HEK293T (cell line): ENCODE measurements around the gene ZP1.

Source experiments
- CTCF ChIA-PET: fragments of 350-600 bp; formaldehyde crosslinking; extraction: SDS; loops from one replicate; lab custom pipeline; 2021; ENCODE audit warnings: antibody characterized with exemption, inconsistent platforms; lab: Yijun Ruan, JAX
- POLR2A ChIA-PET: fragments of 350-600 bp; formaldehyde crosslinking; extraction: SDS; loops from one replicate; lab custom pipeline; 2020; ENCODE audit warnings: antibody characterized with exemption, inconsistent platforms; lab: Yijun Ruan, JAX
- DNase-seq: peaks from one replicate; pipeline ENCODE4 v3.0.0; 2012; ENCODE audit warnings: mixed read lengths; ENCODE audit errors: extremely low spot score
- ARNT ChIP-seq: fragments of 450-650 bp; IDR thresholded peaks from 2 replicates; pipeline ENCODE4 v1.6.1; 2017; ENCODE audit warnings: mild to moderate bottlenecking
- BHLHE40 ChIP-seq: fragments of 450-650 bp; IDR thresholded peaks from 2 replicates; pipeline ENCODE4 v1.6.1; 2016; ENCODE audit warnings: mild to moderate bottlenecking, moderate library complexity, borderline replicate concordance
- CTBP1 ChIP-seq: fragments of 450-650 bp; IDR thresholded peaks from 2 replicates; pipeline ENCODE4 v1.6.1; 2016; ENCODE audit warnings: borderline replicate concordance
- ELF4 ChIP-seq: fragments of 450-650 bp; IDR thresholded peaks from 2 replicates; pipeline ENCODE4 v1.6.1; 2017; ENCODE audit warnings: antibody characterized with exemption
- FOXA1 ChIP-seq: fragments of 450-650 bp; IDR thresholded peaks from 2 replicates; pipeline ENCODE4 v1.6.1; 2016; ENCODE audit warnings: mild to moderate bottlenecking
- FOXK2 ChIP-seq: fragments of 450-650 bp; IDR thresholded peaks from 2 replicates; pipeline ENCODE4 v1.6.1; 2016; ENCODE audit warnings: mild to moderate bottlenecking
- FOXM1 ChIP-seq: fragments of 450-650 bp; IDR thresholded peaks from 2 replicates; pipeline ENCODE4 v1.6.1; 2017; ENCODE audit warnings: mild to moderate bottlenecking, borderline replicate concordance
- HDGF ChIP-seq: fragments of 450-650 bp; IDR thresholded peaks from 2 replicates; pipeline ENCODE4 v1.6.1; 2017; ENCODE audit warnings: antibody characterized with exemption, borderline replicate concordance
- L3MBTL2 ChIP-seq: fragments of 450-650 bp; conservative IDR thresholded peaks from 2 replicates; pipeline ENCODE4 v1.6.1; 2016; ENCODE audit warnings: mild to moderate bottlenecking
- LEF1 ChIP-seq: fragments of 450-650 bp; IDR thresholded peaks from 2 replicates; pipeline ENCODE4 v1.6.1; 2017; ENCODE audit warnings: mild to moderate bottlenecking, borderline replicate concordance
- NFRKB ChIP-seq: fragments of 450-650 bp; IDR thresholded peaks from 2 replicates; pipeline ENCODE4 v1.6.1; 2016; ENCODE audit warnings: mild to moderate bottlenecking, moderate library complexity
- PKNOX1 ChIP-seq: fragments of 450-650 bp; IDR thresholded peaks from 2 replicates; pipeline ENCODE4 v1.6.1; 2016
- SP1 ChIP-seq: fragments of 450-650 bp; IDR thresholded peaks from 2 replicates; pipeline ENCODE4 v1.6.1; 2017
- SUZ12 ChIP-seq: fragments of 450-650 bp; IDR thresholded peaks from 2 replicates; pipeline ENCODE4 v1.6.1; 2016; ENCODE audit warnings: mild to moderate bottlenecking
- TARDBP ChIP-seq: fragments of 450-650 bp; IDR thresholded peaks from 2 replicates; pipeline ENCODE4 v1.6.1; 2016
- ZNF384 ChIP-seq: fragments of 450-650 bp; IDR thresholded peaks from 2 replicates; pipeline ENCODE4 v1.6.1; 2016

ZP1 gene

GRCh38 chr11:60863550-60864521, 3.5 kb upstream of the ZP1 start:
- ChIA-PET POLR2A (no interaction called here), CTCF (no interaction called here)
- no peak for DNase-seq
- TF ChIP-seq SP1 (no peak), NFRKB (no peak), TARDBP (no peak), FOXA1 (no peak), HDGF (no peak), ZNF384 (no peak), FOXM1 (no peak), L3MBTL2 (no peak), LEF1 (no peak), SUZ12 (no peak), PKNOX1 (no peak), CTBP1 (no peak), BHLHE40 (no peak), ARNT (no peak), FOXK2 (no peak), ELF4 (no peak)

- POLR2A ChIA-PET: no interaction called here
- DNase-seq: no peak
- CTCF ChIA-PET: no interaction called here
- TF ChIP-seq SP1 (no peak), NFRKB (no peak), L3MBTL2 (no peak), CTBP1 (no peak)
These were observed 2.4 kb upstream of the ZP1 start for GRCh38 chr11:60864856-60865513.

GRCh38 chr11:60867871-60868681, 734 bp downstream of the ZP1 start:
- no peak for TF ChIP-seq SUZ12
- TF ChIP-seq CTBP1: no peak
- no peak for DNase-seq
- CTCF ChIA-PET: no interaction called here
- POLR2A ChIA-PET: no interaction called here

GRCh38 chr11:60868682-60869450, 1.5 kb downstream of the ZP1 start:
- CTCF ChIA-PET: no interaction called here
- DNase-seq: no peak
- TF ChIP-seq HDGF (no peak), CTBP1 (no peak), LEF1 (no peak), FOXK2 (no peak), FOXA1 (no peak), SUZ12 (no peak), NFRKB (no peak), FOXM1 (no peak), TARDBP (no peak), L3MBTL2 (no peak), ARNT (no peak), ZNF384 (no peak), PKNOX1 (no peak)
- POLR2A ChIA-PET: no interaction called here

- TF ChIP-seq L3MBTL2: no peak
- no peak for TF ChIP-seq CTBP1
- TF ChIP-seq ZNF384: no peak
- no peak for TF ChIP-seq SUZ12
- TF ChIP-seq ELF4: no peak
- no peak for TF ChIP-seq FOXK2
- TF ChIP-seq FOXA1: no peak
- no peak for TF ChIP-seq FOXM1
- TF ChIP-seq ARNT: no peak
- no peak for TF ChIP-seq PKNOX1
- no peak for TF ChIP-seq HDGF
- TF ChIP-seq TARDBP: no peak
- TF ChIP-seq SP1: no peak
- TF ChIP-seq BHLHE40: no peak
- no peak for TF ChIP-seq NFRKB
- no peak for TF ChIP-seq LEF1
- ChIA-PET CTCF (no interaction called here), POLR2A (no interaction called here)
- DNase-seq: no peak
These were observed 2.1 kb downstream of the ZP1 start for GRCh38 chr11:60869451-60869825.
